Hematopoietic multipotent progenitor cell treated with erythropoietin and hydrocortisone succinate and interleukin-3 and kit ligand, for 6 days (in vitro differentiated cells): ENCODE data around the gene LAMA5.

Experiments used
- DNase-seq: peaks from one replicate; pipeline ENCODE4 v3.0.0-alpha.2; 2015

Gene LAMA5

DNA sequence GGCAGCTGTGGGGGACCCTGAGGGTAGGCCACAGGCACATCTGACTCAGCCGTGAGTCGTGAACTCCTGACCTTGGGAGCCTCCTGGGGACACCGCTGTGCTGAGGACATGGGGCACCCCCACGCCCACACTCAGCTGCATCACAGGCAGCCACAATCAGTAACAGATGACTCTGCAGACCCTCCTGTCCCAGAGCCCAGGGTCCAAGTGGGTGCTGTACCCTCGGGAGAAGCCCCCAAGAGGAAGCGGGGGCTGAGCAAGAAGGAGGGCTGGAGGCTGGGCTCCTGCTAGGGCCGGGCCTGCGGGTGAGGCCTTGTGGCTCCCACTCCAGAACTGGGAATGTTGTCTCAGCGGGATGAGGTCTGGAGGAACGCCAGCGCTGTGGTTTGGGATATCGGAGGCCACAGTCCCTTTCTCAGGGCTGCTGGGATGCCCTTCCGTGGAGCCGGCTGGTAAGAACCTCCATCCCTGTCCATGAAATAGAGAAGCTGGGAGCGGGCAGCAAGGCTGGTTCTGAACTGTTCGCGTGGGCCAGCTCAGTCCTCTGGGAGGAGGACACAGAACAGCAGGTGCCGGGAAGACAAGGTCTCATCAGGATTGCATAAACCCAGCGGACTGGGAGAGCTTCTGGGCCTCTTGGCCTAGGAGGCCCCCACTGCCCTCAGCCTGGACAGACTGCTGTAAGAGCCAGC is 3.1 kb upstream of the LAMA5 start:
- no peak for DNase-seq

DNA sequence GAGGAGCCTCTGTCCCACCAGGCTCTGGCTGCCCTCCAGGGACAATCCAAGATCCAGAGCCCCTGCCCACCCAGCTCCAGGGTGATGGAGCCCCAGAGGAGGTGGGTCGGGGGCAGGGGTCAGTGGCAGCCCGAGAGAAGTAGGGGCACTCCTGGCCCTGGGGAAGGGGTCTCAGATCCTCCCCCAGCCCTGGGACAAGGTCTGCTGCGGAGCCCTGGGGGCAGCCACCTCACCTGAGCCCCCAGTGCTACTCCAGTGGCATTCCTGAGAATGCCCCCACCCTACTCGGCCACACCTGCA is 2.7 kb upstream of the LAMA5 start:
- no peak for DNase-seq

DNA sequence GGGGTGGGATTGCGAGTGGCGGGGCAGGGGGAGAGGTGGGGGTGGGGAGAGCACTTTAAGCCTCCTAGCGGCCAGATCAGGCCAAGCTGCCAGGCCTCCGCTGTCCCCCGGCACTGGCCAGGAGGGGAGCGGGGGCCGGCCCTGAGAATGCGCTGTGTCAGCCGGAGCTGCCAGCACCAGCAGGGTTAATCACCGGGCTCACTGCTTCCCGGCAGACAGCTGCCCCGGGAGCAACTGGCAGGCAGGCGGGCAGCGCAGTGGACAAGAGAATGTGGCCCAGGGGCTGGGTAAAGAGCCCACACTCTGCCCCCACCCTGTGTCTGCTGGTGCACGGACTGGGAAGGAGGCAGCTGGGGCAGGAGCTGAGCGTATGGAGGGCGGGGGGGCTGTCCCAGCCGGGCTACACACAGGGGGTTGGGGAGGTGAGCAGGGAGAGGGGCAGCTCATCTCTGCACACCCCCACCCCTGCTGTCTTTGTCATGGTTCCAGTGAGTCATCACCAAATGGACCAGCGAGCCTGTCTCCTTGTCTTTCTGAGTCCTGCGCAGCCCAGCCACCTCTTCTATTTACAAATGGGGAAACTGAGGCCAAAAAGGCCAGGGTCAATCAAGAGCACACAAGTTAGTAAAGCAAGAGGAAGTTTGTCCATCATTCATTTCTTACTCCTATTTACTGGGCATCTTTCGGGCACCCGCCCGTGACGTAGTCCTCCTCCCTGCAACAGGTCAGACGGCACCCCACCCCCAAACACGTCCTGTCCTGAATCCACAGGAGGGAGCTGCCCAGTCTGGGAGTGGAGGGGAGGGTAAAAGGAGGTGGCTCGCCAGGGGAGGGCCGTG is 2.1 kb upstream of the LAMA5 start:
- DNase-seq: no peak

DNA sequence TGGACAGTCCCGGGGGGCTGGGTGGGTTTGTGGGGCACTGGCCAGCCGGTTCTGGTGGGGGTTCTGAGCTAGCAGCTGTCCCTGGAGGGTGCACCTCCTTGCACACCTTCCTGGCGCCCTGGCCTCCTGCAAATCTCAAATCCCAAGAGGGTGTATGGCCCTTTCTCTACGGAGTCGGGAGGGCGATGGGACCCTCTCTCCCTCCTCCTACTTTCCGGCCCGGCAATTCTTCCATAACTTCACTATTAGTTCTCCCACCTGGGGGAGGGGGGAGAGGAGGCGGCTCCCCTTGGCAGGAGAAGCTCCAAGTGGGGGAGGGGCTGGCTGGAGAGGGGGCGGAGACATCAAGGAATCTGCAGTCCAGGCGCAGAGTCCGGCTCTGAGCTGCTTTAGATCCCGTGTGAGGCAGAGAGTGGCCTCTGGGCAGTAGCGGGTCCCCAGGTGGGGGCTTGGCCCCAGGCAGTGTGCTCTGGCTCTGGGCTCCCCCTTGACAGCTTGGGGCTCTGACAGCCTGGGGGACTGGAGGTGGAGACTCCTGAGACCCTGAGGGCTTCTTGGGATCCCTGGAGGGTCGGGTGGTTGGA is 1.4 kb upstream of the LAMA5 start:
- no peak for DNase-seq

DNA sequence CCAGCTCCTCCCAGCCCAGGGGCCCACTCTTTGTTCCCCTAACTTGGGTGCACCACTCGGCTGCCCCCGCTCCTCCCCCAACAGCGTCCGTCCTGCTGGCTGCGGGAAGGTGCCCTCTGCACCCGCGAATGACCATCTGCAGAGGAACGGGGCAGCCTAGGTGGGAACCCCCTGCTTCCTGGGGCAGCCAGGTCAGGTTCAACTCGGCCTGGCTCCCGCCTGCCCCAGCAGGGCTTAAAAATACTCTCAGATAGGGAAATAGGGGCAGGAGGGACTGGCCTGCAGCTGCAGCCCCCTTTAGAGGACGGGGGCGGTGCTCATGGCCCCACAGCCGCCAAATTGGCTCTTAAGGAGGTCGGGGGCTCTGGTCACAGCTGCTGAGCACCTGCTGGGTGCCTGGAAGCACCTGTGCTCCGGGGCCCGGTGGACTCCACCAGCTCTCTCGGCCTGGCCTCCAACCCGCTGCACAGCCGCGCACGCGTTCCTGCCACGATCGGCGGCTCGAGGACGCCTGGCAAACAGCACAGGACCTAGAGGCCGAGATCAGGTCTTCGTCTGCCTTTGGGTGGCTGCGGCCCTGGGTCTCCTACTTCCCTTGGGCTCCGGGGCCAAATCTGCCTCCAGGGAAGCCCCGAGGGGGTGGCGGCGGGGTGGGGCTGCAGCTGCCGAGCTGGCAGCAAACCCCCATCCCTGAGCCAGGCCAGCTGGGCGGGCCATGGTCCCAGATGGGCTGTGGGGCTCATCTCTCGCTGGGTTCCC is 700 bp upstream of the LAMA5 start:
- peak; percentile 62 for DNase-seq

DNA sequence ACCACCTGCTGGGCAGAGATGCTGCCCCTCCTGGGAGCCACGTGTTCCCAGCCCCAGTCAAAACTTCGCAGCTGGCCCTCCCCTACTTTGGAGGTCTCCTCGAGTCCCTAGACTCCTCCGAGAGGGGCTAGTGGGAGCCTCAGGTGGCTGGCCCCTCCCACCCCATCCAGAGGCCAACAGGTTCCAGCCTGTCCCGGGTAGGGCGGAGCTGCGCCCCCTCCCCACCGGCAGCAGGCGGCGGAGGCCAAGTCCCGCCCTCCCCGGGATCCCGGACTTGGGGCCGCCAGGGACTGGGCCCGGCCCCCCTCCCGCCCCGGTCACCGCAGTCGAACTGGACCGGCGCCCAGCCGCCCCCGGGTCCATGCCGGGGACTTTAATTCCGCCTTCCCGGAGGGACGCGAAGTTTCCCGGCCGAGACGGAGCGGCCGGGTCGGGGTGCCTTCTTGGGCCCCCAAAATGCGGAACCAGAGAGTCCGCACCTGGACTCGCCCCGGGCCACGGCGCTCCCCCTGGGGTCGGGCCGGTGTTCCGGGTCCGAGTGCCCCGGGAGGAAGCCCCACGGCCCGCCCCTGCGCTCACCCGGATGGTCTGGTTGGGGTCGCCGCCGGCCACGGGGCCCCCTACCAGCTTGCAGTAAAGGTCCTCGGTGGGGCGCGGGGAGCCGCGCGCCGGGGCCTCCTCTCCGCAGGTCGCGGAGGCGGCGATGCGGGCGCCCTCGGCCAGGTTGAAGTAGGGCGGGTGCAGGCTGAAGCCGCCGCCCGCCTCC is 559 bp downstream of the LAMA5 start:
- DNase-seq: no peak

DNA sequence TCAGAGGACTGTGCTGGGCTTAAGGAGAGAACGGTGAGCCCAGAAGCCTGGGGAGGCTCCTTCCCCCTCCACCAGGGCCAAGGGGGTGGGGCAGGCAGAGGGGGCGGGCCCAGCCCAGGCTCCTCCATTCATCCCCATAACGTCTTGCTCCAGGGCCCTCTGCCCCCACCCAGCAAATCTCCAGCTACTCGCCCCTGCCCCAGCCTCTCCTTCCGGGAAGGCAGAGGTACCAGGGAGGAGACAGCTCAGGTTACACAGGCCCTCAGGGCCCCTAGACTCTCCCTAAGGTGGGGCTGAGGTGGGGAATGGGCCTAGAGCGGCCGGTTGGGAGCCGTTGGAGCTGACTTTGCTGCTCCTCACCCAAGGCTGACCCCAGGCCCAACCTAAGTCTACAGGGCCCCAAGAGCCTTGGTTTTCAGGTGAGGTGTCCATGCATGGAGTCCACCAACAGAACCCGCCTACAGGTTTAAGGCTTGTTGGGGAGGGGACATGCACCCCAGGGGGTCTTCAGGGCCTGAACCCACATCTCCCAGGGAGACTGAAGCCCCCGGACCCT is 1.2 kb downstream of the LAMA5 start:
- DNase-seq: peak; percentile 55

DNA sequence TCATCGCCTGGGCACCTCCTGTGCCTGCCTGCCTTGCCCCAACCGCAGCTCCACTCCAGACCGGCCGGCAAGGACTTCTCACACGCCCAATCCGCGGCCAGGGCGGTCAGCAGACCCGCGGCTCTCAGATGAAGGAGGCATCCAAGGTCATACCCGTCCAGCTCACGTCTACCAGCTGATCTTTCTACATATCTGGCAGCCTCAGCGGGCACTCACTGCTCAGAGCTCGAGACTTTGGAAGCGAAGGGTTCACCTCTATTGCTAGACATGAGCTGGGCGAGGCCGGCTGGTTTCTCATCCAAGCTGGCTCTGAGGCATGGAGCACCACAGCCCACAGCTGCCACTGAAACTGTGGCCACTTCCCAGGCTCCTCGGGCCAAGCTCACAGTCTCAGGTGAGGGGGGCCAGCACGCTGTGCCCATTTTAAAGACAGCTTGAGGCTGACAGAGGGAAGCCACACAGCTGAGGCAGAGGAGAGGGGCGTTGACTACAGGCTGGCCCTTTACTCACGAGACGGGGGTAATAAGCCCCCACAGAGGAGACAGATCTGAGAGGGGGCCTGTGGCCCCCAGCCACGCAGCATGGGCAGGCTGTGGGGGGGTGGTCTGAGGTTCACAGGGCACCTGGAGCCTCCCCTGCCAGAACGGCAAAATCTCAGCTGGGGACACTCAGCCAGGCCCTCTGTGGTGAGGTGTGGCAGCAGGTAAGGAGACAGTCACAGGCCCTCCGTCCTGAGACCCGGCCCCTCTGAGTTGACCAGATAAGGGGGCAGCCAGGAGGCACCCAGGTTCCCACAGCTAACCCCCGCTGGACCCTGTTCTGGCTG is 2.0 kb downstream of the LAMA5 start:
- no peak for DNase-seq

DNA sequence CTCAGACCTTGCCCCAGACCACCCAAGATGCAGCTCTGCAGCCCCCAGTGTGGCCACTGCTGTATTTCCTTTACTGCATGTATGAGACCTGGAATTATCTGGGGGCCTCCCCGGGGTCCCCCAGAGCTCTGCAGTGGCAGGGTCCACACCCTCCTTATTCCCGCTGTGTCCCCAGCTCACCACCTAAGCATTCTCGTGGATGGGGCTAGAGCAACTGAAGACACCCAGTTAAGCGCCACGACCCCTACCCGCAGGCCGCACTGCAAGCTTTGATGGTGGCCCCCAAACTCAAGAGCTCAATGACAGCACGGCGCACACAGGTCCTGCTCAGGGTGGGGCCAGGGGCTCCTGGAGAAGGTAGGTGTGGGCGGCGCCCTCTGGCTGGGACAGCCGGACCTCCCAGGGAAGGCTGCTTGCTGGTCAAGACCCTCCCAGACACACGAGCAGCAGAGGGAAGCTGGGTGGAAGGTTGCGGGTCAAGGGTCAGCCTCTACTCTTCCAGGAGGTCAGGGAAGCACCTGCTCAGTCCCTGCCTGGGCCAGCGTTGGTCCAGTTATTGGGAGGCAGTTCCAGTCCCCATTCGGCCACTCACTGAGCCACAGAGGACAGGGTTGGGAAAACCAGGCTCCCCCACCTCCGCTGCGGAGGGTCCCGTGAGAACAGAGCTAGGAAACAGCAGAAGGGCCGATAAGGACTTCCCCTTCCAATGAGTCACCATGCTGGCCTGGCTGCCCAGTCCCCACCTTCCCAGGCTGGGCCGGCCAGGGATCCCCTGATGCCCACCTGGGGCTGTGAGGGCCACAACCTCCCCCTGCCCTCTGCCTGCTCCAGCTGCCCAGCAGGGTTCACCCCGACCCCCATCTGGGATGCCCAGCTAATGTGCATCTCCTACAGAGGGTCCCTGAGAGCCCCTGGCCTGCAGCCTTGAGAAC is 2.9 kb downstream of the LAMA5 start:
- no peak for DNase-seq

DNA sequence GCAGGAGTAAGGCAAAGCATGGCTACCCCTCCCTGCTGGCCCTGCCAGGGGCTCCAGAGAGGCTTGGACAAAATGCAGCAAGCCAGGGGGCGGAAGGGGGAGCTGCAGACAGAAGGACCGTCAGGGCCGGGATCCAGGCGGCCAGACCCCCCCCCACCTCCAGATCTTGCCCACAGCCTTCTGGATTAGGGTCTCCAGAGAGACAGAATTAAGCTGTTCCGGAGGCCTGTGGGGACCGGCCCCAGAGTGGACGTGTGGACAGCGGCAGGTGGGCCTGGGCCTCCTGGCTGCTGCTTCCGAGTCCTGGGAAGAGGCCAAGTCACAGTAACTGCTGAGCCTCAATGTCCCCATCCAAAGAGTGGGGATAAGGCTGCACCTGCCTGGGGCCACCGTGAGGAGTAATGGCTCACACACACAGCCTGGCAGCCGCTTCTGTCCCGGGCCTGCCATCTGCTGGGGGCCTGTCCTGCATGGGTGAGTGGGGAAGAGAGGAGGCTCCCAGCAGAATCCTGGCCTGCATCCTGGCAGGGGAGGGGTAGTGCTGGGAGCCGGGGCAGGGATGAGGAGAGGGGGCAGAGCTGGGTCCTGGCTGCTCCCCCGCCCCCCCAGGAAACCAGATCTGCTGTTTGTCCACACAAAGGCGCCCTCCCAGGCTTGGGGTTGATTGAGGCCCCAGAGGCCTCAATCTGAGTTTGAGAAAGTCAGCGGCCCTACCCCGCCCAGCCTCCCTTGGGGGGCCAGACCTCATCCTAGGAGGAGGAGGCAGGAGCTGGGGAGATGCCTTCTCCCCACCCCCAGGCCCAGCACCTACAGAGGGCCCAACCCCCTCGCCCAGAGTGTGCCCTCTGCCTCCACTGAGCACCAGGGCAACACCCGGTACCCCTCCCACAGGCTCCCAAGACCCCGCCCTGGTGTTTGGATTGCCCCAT is 3.9 kb downstream of the LAMA5 start:
- DNase-seq: no peak

DNA sequence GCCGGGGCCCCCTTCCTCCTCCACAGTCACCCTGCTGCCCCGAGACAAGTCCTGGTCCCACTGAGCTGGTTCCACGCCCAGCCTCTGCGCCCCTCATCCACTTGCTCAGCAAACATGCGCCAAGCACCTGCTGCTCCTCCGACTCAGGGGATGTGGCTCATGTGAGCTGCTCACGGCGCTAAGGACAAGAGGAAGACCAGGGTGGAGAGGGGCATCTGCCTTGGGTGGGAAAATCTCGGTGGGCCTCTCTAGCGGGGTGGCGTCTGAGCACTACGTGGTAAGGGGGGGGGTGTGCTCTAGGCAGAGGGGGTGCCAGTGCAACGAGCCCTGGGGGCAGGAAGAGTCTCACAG is 4.5 kb downstream of the LAMA5 start:
- DNase-seq: no peak

DNA sequence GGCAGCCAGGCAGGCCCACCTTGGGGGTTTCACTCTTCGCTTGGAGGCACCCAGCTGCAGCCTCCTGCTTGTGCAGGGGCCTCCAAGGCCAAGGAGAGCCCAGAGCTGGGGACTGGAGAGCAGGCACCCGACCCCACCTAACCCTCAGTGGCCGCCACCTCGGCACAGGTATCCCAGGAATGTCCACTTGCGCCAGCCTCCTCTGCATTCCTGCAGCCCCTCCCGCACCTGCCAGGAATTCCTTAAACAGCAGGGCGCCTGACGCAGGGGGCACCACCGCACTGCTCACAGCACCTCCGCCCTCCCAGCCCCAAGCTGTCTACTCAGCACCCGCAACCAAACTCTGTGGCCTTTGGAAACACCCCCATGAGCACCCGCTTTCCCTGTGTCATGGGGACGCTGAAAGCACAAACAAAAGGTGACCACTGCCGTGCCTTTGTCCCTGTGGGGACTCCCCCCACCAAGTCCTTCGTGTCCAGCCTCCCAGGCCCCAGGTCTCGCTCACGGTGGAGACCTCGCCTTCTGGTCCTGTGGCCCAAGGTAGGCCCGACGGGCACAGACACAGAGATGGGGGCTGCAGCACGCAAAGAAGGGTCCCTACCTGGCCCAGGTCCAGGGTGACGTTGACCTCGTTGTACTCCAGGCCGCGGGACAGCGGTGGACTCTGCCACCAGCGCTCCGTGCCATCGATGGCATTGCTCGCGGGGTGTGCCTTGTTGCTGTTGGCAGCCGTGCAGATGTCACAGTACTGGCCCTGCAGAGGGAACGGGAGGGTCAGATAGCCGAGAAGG is 5.1 kb downstream of the LAMA5 start:
- no peak for DNase-seq

DNA sequence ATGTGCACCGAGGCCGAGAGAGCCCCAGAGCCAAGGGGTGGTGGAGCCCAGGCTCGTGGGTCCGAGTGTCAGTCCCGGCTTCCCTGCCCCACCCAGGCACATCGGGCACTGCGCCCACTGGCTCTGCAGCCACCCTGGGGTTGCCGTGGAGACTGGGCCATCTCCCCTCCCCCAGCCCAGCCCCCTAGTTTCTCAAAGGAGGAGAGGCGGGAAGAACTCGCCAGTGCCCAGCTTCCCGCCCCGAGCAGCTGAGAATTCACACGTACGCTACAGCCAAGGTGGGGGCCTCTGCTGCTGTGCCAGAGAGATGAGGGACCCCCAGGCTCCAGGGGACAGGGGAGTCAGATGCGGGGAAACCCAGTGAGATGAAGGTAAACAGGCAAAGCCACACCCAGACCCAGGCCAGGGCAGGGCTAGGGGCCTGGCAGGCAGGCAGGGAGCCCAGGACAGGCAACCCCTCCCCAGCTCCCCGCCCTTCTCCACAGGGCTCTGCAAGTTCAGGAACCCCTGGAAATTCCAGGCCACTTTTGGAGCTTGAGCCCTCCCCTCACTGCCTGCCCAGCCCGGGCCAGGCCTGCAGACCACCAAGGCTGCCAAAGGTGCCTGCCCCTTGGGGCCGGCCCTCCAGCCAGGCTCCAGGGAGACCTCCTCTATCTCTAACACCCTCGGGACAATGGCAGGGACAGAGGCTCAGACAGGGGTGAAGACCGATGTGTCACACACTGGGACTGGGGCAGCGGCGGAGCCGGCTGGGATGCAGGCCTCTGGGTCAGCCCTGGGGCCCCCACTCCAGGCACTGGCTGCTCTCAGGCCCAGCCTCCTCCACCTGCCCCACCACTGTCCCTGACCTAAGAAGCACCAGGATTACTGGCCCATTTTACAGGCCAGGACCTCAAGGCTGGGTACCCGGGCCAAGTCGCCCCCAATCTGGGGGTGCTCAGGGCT is 6.0 kb downstream of the LAMA5 start:
- DNase-seq: no peak

DNA sequence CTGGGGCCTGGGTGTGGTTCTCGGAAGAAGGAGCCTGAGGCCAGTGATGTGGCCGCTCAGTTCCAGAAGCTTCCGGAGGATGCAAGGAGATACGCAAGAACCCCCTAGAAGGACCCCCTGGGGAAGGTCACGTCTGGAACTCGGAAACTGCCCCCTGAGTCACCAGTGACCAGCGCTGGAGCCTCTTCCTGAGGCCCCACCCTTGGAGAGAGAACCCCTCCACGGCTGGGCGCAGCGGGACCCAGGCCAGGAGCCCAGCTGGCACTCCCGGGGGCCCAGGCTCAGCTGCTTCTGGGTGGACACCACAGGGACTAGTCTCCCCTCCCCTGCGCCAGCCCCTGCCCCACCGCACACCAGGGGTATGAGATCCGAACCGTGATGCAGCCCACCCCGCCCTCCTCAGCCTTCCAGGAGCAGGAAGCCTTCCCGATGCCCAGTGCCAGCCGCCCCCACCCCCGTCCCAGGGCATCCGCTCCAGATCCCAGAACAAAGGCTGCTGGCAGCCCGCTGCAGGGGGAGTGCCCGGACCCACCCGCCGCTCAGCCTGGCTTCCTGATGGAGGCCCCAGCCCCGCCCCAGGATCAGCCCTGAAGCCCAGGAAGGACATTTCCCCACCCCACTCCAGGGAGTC is 7.5 kb downstream of the LAMA5 start:
- DNase-seq: no peak

DNA sequence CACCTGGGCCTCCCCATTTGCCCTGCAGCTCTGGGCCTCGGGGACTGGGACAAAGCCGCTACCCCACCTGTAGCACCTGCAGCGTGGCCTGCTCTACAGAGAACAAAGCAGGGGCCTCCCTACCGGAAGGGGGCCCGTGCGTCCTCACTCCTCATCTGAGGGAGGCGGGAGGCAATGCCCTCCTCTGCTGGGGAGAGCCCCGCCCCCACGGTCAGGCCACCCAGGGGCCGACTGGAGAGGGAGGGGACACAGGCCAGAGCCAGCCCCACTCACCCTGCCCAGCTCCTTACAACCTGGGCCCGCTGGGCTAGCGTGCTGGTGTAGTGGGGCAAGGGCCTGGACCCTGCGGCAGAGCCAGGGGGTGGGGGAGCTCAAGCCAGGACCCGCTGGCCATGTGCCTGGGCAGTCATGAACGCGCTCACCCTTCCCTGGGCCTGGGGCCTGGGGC is 8.0 kb downstream of the LAMA5 start:
- no peak for DNase-seq

DNA sequence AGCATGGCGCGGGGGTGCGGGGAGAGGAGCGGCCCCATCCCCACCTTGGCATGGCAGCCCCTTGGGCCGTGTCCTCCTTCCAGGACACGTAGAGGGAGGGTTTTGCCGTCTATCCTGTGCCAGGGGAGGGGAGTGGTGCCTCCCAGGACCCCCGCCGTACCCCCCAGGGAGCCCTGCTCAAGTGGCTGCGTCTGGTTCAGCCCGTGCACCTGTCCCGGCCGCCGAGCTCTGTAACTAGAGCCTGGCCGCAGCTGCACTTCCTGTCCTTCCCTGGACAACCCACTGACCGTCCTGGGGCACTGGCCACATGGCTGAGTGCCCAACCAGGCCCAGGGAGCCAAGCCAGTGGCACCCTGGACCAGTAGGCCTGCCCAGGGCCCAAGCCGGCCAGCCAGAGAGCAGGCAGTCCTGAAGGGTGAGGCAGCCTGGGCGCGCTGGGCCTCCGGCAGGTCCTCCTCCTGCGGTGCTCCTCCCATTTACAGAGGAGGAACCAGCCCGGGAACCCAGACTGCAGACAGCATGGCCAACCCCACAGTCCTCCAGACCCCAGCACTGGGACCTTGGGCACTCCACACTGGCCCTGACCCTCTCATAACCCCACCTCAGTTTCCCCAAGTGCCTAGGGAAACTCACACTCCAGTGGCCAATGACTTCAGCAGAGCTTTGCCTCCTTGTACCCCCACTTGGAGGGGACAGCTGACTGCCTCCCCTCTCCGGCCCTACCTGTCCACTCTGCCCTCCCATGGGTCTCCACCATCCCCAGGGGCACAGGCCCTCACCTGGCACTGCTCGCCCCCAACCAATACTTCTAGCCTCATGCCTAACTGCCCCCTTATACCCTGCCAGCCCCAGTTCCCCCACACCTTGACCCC is 8.7 kb downstream of the LAMA5 start:
- peak; percentile 67 for DNase-seq
